IMR-90 (cell line): ENCODE results near the gene ARHGAP31. TPM values are rescaled to one million over a fixed set of nuclear protein-coding genes. Genes with fewer than 3 reads are reported as not detected.

Source experiments
- ATAC-seq: fragments of 200-7000 bp; cut with Tn5 transposase; 2 replicates; pipeline ENCODE4 v1.9.1; 2020; ENCODE audit warnings: low read depth, mild to moderate bottlenecking, moderate library complexity
- BruUV-seq: library from RNA; stranded (reverse); fragments of 400-500 nt; replicated peaks from 2 replicates; lab custom pipeline; 2021; lab: Mats Ljungman, UMichigan
- CTCF ChIA-PET: fragments of 300-600 bp; formaldehyde crosslinking; extraction: SDS; loops from one replicate; lab custom pipeline; 2021; ENCODE audit warnings: antibody characterized with exemption; lab: Yijun Ruan, JAX
- POLR2A ChIA-PET: fragments of 300-600 bp; sonication (Branson Sonifier 250); formaldehyde crosslinking; loops from one replicate; lab custom pipeline; 2022; ENCODE audit warnings: antibody characterized with exemption; ENCODE audit not compliant: unreplicated experiment; lab: Charles Lee
- DNase-seq: peaks from one replicate; pipeline ENCODE4 v3.0.0; 2013
- H2AFZ ChIP-seq: replicated peaks from 2 replicates; pipeline ENCODE3; 2013; ENCODE audit warnings: low read length, mild to moderate bottlenecking; ENCODE audit not compliant: poor library complexity
- H2AK5ac ChIP-seq: 2 replicates; pipeline ENCODE4 v1.6.1; 2013; ENCODE audit warnings: low read depth, low read length, inconsistent platforms
- H2AK9ac ChIP-seq: replicated peaks from 2 replicates; pipeline ENCODE3; 2013; ENCODE audit warnings: mild to moderate bottlenecking, low read depth, low read length, moderate library complexity; ENCODE audit not compliant: poor library complexity
- H2BK120ac ChIP-seq: 2 replicates; pipeline ENCODE4 v1.6.1; 2013; ENCODE audit warnings: low read depth, low read length, inconsistent platforms
- H2BK15ac ChIP-seq: 3 replicates; pipeline ENCODE4 v1.6.1; 2013; ENCODE audit warnings: low read depth, low read length, inconsistent platforms
- H2BK20ac ChIP-seq: 2 replicates; pipeline ENCODE4 v1.6.1; 2013; ENCODE audit warnings: low read depth, mild to moderate bottlenecking, inconsistent platforms, low read length, moderate library complexity
- H2BK5ac ChIP-seq: 2 replicates; pipeline ENCODE4 v1.6.1; 2013; ENCODE audit warnings: mild to moderate bottlenecking, low read depth, low read length, inconsistent platforms; ENCODE audit not compliant: poor library complexity, severe bottlenecking
- H3K14ac ChIP-seq: replicated peaks from 2 replicates; pipeline ENCODE4 v1.6.1; 2013; ENCODE audit warnings: low read depth, low read length, inconsistent platforms
- H3K18ac ChIP-seq: 2 replicates; pipeline ENCODE4 v1.6.1; 2013; ENCODE audit warnings: low read depth, low read length, control low read depth
- H3K23ac ChIP-seq: 2 replicates; pipeline ENCODE4 v1.6.1; 2013; ENCODE audit warnings: low read depth, low read length, inconsistent platforms
- H3K27ac ChIP-seq: 2 replicates; pipeline ENCODE4 v1.5.1; 2013; ENCODE audit warnings: mild to moderate bottlenecking, control low read depth, low read length; ENCODE audit not compliant: insufficient read depth
- H3K27me3 ChIP-seq: 2 replicates; pipeline ENCODE4 v1.6.1; 2013; ENCODE audit warnings: low read length; ENCODE audit not compliant: control insufficient read depth, insufficient read depth
- H3K36me3 ChIP-seq: 2 replicates; pipeline ENCODE4 v1.6.1; 2013; ENCODE audit warnings: low read length, mixed read lengths; ENCODE audit not compliant: control insufficient read depth, insufficient read depth
- H3K4ac ChIP-seq: 2 replicates; pipeline ENCODE4 v1.6.1; 2013; ENCODE audit warnings: low read depth, low read length, inconsistent platforms
- H3K4me1 ChIP-seq: 2 replicates; pipeline ENCODE4 v1.6.1; 2013; ENCODE audit warnings: low read length, mixed read lengths; ENCODE audit not compliant: control insufficient read depth, insufficient read depth
- H3K4me2 ChIP-seq: 2 replicates; pipeline ENCODE4 v1.6.1; 2013; ENCODE audit warnings: low read depth, mild to moderate bottlenecking, control low read depth, low read length, moderate library complexity
- H3K4me3 ChIP-seq: 2 replicates; pipeline ENCODE4 v1.5.1; 2013; ENCODE audit warnings: low read depth, mild to moderate bottlenecking, control low read depth, low read length, moderate library complexity; ENCODE audit not compliant: insufficient read depth
- H3K56ac ChIP-seq: 2 replicates; pipeline ENCODE4 v1.6.1; 2013; ENCODE audit warnings: low read length, inconsistent platforms; ENCODE audit not compliant: insufficient read depth; ENCODE audit errors: extremely low read depth
- H3K79me1 ChIP-seq, 2 experiments: 2 replicates each; pipeline ENCODE4 v1.6.1; 2013; ENCODE audit warnings: low read length in 2 of 2, inconsistent platforms in 1 of 2, low read depth in 1 of 2
- H3K9ac ChIP-seq: 2 replicates; pipeline ENCODE4 v1.6.1; 2013; ENCODE audit warnings: low read depth, low read length, control low read depth
- H3K9me1 ChIP-seq: 2 replicates; pipeline ENCODE4 v1.6.1; 2013; ENCODE audit warnings: low read length, inconsistent platforms; ENCODE audit not compliant: insufficient read depth
- H3K9me3 ChIP-seq: 2 replicates; pipeline ENCODE4 v1.6.1; 2013; ENCODE audit warnings: low read length; ENCODE audit not compliant: control insufficient read depth, insufficient read depth
- H4K20me1 ChIP-seq: 2 replicates; pipeline ENCODE4 v1.6.1; 2013; ENCODE audit warnings: low read length, inconsistent platforms; ENCODE audit not compliant: insufficient read depth
- H4K5ac ChIP-seq: 2 replicates; pipeline ENCODE4 v1.6.1; 2013; ENCODE audit warnings: mild to moderate bottlenecking, low read depth, low read length, control low read depth
- H4K8ac ChIP-seq, 2 experiments: 2 replicates each; pipeline ENCODE4 v1.6.1; 2013; ENCODE audit warnings: low read depth in 2 of 2, low read length in 2 of 2, control low read depth in 1 of 2, inconsistent platforms in 1 of 2
- H4K91ac ChIP-seq: 2 replicates; pipeline ENCODE4 v1.6.1; 2013; ENCODE audit warnings: low read depth, low read length, inconsistent platforms; ENCODE audit not compliant: insufficient read depth
- BHLHE40 ChIP-seq: fragments of 150-350 bp; IDR thresholded peaks from 2 replicates; pipeline ENCODE4 v1.6.1; 2016; ENCODE audit warnings: mild to moderate bottlenecking, low read depth, low read length
- CEBPB ChIP-seq: IDR thresholded peaks from 2 replicates; pipeline ENCODE4 v1.6.1; 2012; ENCODE audit warnings: low read depth, low read length, improper control_type of control experiment
- CHD1 ChIP-seq: IDR thresholded peaks from 2 replicates; pipeline ENCODE4 v1.6.1; 2012; ENCODE audit warnings: low read depth, low read length, improper control_type of control experiment
- FOS ChIP-seq: fragments of 150-350 bp; IDR thresholded peaks from 2 replicates; pipeline ENCODE4 v1.6.1; 2016; ENCODE audit warnings: low read depth, low read length
- MAFK ChIP-seq: IDR thresholded peaks from 2 replicates; pipeline ENCODE4 v1.6.1; 2012; ENCODE audit warnings: low read depth, low read length, improper control_type of control experiment
- MAZ ChIP-seq: IDR thresholded peaks from 2 replicates; pipeline ENCODE4 v1.6.1; 2012; ENCODE audit warnings: low read depth, mild to moderate bottlenecking, low read length, improper control_type of control experiment, moderate library complexity, borderline replicate concordance
- MXI1 ChIP-seq: IDR thresholded peaks from 2 replicates; pipeline ENCODE4 v1.6.1; 2012; ENCODE audit warnings: low read depth, mild to moderate bottlenecking, low read length, moderate library complexity, borderline replicate concordance
- NFE2L2 ChIP-seq: fragments of 150-350 bp; IDR thresholded peaks from 2 replicates; pipeline ENCODE4 v1.6.1; 2016; ENCODE audit warnings: low read depth, mild to moderate bottlenecking, low read length
- POLR2A ChIP-seq: IDR thresholded peaks from 2 replicates; pipeline ENCODE4 v1.6.1; 2012; ENCODE audit warnings: mild to moderate bottlenecking, low read depth, low read length
- RAD21 ChIP-seq: IDR thresholded peaks from 2 replicates; pipeline ENCODE4 v1.6.1; 2012; ENCODE audit warnings: low read length, improper control_type of control experiment
- RCOR1 ChIP-seq: IDR thresholded peaks from 2 replicates; pipeline ENCODE4 v1.6.1; 2012; ENCODE audit warnings: mild to moderate bottlenecking, low read length, improper control_type of control experiment; ENCODE audit not compliant: insufficient replicate concordance
- RFX5 ChIP-seq: IDR thresholded peaks from 2 replicates; pipeline ENCODE4 v1.8.0; 2012; ENCODE audit warnings: low read depth, mild to moderate bottlenecking, low read length, moderate library complexity
- SMC3 ChIP-seq: fragments of 150-350 bp; IDR thresholded peaks from 2 replicates; pipeline ENCODE4 v1.6.1; 2016; ENCODE audit warnings: low read depth, mild to moderate bottlenecking, antibody characterized with exemption, low read length, moderate library complexity
- WGBS, 2 experiments: methylation state at CpG; one replicate each; pipeline versions ENCODE4 v1.1.5 to v1.1.7; 2013; ENCODE audit warnings: missing lambda C conversion rate in 2 of 2; ENCODE audit not compliant: insufficient read length in 1 of 2; ENCODE audit errors: extremely low coverage in 2 of 2; 5-methylcytosine and 5-hydroxymethylcytosine counted together
- dilution Hi-C: fragments of 300-500 bp; cut with HindIII; formaldehyde crosslinking; loops from one replicate; pipeline ENCODE4 v1.14.3; 2018; ENCODE audit warnings: low sequenced_read_pairs; ENCODE audit not compliant: unreplicated experiment
- in situ Hi-C: fragments of 300-500 bp; cut with MboI; formaldehyde crosslinking; loops from 3 replicates; pipeline ENCODE4 v1.14.3; 2019; ENCODE audit warnings: low sequenced_read_pairs, inconsistent platforms, mixed read lengths
- intact Hi-C: fragments of 100-400 bp; cut with micrococcal nuclease; formaldehyde crosslinking; loops from 2 replicates; pipeline ENCODE4 v1.10.0; 2022
- polyA plus RNA-seq, 3 experiments: library from polyadenylated mRNA; depleted of rRNA; stranded (reverse); fragments of >200 nt; gene quantifications; 2 replicates each; pipeline ENCODE4 v1.2.3, GENCODE V29; 2012; ENCODE audit warnings: low replicate concordance in 1 of 3
- total RNA-seq: library from RNA; depleted of rRNA; stranded (reverse); fragments of >200 nt; gene quantifications from 2 replicates; pipeline ENCODE4 v1.2.3, GENCODE V29; 2012
- TF ChIP-seq, protein P1 (sequence below): fragments of 150-350 bp; IDR thresholded peaks from 2 replicates; pipeline ENCODE4 v1.6.1; 2016; ENCODE audit warnings: low read depth, mild to moderate bottlenecking, low read length, moderate library complexity, borderline replicate concordance
- TF ChIP-seq, protein P2 (sequence below): conservative IDR thresholded peaks from 2 replicates; pipeline ENCODE4 v1.5.1; 2012; ENCODE audit warnings: mild to moderate bottlenecking, low read depth, low read length, improper control_type of control experiment
- TF ChIP-seq, protein P3 (sequence below): fragments of 150-350 bp; IDR thresholded peaks from 2 replicates; pipeline ENCODE4 v1.6.1; 2017; ENCODE audit warnings: mild to moderate bottlenecking, antibody characterized with exemption, low read length, low read depth

Gene ARHGAP31
- total and polyA plus RNA-seq, 2 of the 4 experiments (the other 2 are of a cell fraction) = 6.6 to 7.7 TPM

DNA sequence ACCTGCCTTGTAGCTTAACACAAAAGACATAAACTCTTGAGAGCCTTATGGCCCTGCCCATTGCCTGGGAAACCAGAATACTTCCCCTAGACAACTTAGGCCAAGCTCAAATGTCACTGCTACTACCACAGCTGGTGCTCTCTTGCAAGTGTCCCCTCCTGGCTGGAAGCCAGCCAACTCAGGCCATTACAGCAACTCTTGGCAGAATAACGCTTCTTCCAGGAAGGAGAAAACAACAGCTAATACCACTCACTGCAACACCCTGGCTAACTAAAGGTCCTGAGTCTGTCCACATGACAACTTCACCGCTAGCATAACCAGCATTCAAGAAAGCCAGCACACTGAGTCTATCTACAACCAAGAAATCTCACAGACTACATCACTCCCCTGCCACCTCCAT is 48.4 kb upstream of the ARHGAP31 start:
- CTCF ChIA-PET = no interaction called here
- H3K56ac ChIP-seq = no peak overlapping the region

More for the DNA sequence above, 48.4 kb upstream of the ARHGAP31 start:
- H3K27me3 ChIP-seq = no peaks in the 10 kb centered on the region
- no peak overlapping the region for H2BK15ac ChIP-seq
- DNase-seq (no peak), ATAC-seq (no peak)
- no peaks in the 10 kb centered on the region for H3K36me3 ChIP-seq
- H3K23ac ChIP-seq = no peak overlapping the region
- H3K9me3 ChIP-seq = 0 out of 2 replicates have a peak, but pooled peaks cover 2% of the 10 kb centered on the region
- no peak overlapping the region for H3K27ac ChIP-seq
- POLR2A ChIA-PET = no interaction called here
- intact Hi-C loops = loop anchor here (10.0 kb wide), 1 partner anchor 211 kb away; the partner anchor contains the start of gene IGSF11
- no peaks in the 10 kb centered on the region for H3K9me1 ChIP-seq
- H4K91ac ChIP-seq = no peak overlapping the region
- H4K5ac ChIP-seq = no peak overlapping the region
- no peak overlapping the region for H4K8ac ChIP-seq
- H3K9ac ChIP-seq = no peak overlapping the region
- dilution Hi-C loops = no loop called here
- no peak overlapping the region for H2AFZ ChIP-seq
- no peaks in the 10 kb centered on the region for H3K79me1 ChIP-seq
- TF ChIP-seq MAFK (no peak), POLR2A (no peak), RCOR1 (no peak), BHLHE40 (no peak), MXI1 (no peak), FOS (no peak), RFX5 (no peak), SMC3 (no peak), NFE2L2 (no peak), CEBPB (no peak), RAD21 (no peak), CHD1 (no peak), MAZ (no peak)
- TF ChIP-seq, protein P1, sequence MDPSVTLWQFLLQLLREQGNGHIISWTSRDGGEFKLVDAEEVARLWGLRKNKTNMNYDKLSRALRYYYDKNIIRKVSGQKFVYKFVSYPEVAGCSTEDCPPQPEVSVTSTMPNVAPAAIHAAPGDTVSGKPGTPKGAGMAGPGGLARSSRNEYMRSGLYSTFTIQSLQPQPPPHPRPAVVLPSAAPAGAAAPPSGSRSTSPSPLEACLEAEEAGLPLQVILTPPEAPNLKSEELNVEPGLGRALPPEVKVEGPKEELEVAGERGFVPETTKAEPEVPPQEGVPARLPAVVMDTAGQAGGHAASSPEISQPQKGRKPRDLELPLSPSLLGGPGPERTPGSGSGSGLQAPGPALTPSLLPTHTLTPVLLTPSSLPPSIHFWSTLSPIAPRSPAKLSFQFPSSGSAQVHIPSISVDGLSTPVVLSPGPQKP = no peak
- TF ChIP-seq, protein P2, sequence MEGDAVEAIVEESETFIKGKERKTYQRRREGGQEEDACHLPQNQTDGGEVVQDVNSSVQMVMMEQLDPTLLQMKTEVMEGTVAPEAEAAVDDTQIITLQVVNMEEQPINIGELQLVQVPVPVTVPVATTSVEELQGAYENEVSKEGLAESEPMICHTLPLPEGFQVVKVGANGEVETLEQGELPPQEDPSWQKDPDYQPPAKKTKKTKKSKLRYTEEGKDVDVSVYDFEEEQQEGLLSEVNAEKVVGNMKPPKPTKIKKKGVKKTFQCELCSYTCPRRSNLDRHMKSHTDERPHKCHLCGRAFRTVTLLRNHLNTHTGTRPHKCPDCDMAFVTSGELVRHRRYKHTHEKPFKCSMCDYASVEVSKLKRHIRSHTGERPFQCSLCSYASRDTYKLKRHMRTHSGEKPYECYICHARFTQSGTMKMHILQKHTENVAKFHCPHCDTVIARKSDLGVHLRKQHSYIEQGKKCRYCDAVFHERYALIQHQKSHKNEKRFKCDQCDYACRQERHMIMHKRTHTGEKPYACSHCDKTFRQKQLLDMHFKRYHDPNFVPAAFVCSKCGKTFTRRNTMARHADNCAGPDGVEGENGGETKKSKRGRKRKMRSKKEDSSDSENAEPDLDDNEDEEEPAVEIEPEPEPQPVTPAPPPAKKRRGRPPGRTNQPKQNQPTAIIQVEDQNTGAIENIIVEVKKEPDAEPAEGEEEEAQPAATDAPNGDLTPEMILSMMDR = no peak
- TF ChIP-seq, protein P3, sequence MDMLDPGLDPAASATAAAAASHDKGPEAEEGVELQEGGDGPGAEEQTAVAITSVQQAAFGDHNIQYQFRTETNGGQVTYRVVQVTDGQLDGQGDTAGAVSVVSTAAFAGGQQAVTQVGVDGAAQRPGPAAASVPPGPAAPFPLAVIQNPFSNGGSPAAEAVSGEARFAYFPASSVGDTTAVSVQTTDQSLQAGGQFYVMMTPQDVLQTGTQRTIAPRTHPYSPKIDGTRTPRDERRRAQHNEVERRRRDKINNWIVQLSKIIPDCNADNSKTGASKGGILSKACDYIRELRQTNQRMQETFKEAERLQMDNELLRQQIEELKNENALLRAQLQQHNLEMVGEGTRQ = no peak
- H3K4me1 ChIP-seq = no peaks in the 10 kb centered on the region
- H3K18ac ChIP-seq = no peak overlapping the region
- 60% methylated on average over 1 of the region's 2 CpGs; no CpG with 5 or more reads in 1 of the 2 experiments for WGBS, 2 experiments
- H2AK9ac ChIP-seq = no peak overlapping the region
- no peak overlapping the region for H2BK5ac ChIP-seq
- H4K20me1 ChIP-seq = no peaks in the 10 kb centered on the region
- no peak overlapping the region for H3K4me2 ChIP-seq
- no peak overlapping the region for H3K14ac ChIP-seq
- H2BK20ac ChIP-seq = no peak overlapping the region
- no peak overlapping the region for H2BK120ac ChIP-seq
- no peak overlapping the region for H3K4me3 ChIP-seq
- in situ Hi-C loops = no loop called here
- no peak overlapping the region for H2AK5ac ChIP-seq
- H3K4ac ChIP-seq = no peak overlapping the region
- no TSS peak for BruUV-seq
